OCI-LY1 (cell line): Measurements from ENCODE around the gene PARD3.

ENCODE experiments used
- CTCF ChIP-seq: fragments of 200-600 bp; sonication (generic), shearing (Covaris generic); IDR thresholded peaks from 2 replicates; pipeline ENCODE4 v1.5.1; 2017; ENCODE audit warnings: mild to moderate bottlenecking, antibody characterized with exemption, low read length, moderate library complexity, mixed read lengths
- EZH2 ChIP-seq: fragments of 200-600 bp; sonication (generic), shearing (Covaris generic); IDR thresholded peaks from 2 replicates; pipeline ENCODE4 v1.8.0; 2017; ENCODE audit warnings: borderline replicate concordance, mixed run types, mild to moderate bottlenecking, antibody characterized with exemption, low read length, moderate library complexity, mixed read lengths

GRCh38 chr10:34222359-34222758, 592.7 kb downstream of the PARD3 start:
- TF ChIP-seq CTCF (no peak), EZH2 (no peak)
